Mucosa of rectum (tissue), 2 donors: Measurements from ENCODE around the gene IGSF5.

ENCODE experiments used
- H3K27ac ChIP-seq, 2 donors: one replicate each; pipeline ENCODE4 v1.7.0; 2013; ENCODE audit warnings: inconsistent platforms in 2 of 2, low read depth in 2 of 2, low read length in 2 of 2
- H3K27me3 ChIP-seq, 2 donors: one replicate each; pipeline ENCODE4 v1.7.0; 2013; ENCODE audit warnings: low read length in 2 of 2; ENCODE audit not compliant: control insufficient read depth in 2 of 2, insufficient read depth in 2 of 2
- H3K36me3 ChIP-seq, 2 donors: one replicate each; pipeline ENCODE4 v1.7.0; 2013; ENCODE audit warnings: low read length in 2 of 2; ENCODE audit not compliant: control insufficient read depth in 2 of 2, insufficient read depth in 2 of 2
- H3K4me1 ChIP-seq, 2 donors: one replicate each; pipeline ENCODE4 v1.7.0; 2013; ENCODE audit warnings: low read length in 2 of 2, mild to moderate bottlenecking in 1 of 2; ENCODE audit not compliant: control insufficient read depth in 2 of 2, insufficient read depth in 2 of 2
- H3K4me3 ChIP-seq, 2 donors: one replicate each; pipeline ENCODE4 v1.7.0; 2013; ENCODE audit warnings: low read length in 2 of 2
- H3K9ac ChIP-seq, 2 donors: one replicate each; pipeline ENCODE4 v1.7.0; 2013; ENCODE audit warnings: low read length in 2 of 2, low read depth in 1 of 2, mild to moderate bottlenecking in 1 of 2
- H3K9me3 ChIP-seq, 2 donors: one replicate each; pipeline ENCODE4 v1.7.0; 2013; ENCODE audit warnings: low read length in 2 of 2; ENCODE audit not compliant: control insufficient read depth in 2 of 2
- donor health status: healthy.
- donor health status: Normal muscosa, but diverticular disease.

The IGSF5 gene

DNA sequence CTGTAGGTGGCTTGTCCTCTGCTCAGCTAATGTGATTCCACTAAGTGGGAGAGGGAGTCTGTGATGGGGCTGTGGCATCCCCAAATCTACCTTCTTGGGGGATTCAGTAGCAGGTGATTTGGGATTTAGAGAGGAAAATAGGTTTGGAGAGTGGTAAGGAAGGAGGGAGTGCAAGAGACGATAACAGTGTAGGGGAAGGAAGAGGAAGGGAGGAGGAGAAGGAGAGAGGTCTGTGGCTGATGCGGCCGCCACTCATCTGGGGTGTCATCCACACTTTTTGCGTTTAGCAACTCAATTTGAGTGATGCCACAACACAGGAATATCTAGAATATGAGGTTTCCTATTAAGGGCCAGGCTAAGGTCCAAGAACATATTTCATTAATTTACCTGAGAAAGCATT is 98.5 kb downstream of the IGSF5 start:
- no peaks in the 10 kb centered on the region for H3K4me1 ChIP-seq
- no peaks in the 10 kb centered on the region for H3K36me3 ChIP-seq
- no peak overlapping the region for H3K27ac ChIP-seq
- no peak overlapping the region for H3K9ac ChIP-seq
- no peaks in the 10 kb centered on the region for H3K9me3 ChIP-seq
- H3K4me3 ChIP-seq, result no peak overlapping the region
- H3K27me3 ChIP-seq, result no peaks in the 10 kb centered on the region

DNA sequence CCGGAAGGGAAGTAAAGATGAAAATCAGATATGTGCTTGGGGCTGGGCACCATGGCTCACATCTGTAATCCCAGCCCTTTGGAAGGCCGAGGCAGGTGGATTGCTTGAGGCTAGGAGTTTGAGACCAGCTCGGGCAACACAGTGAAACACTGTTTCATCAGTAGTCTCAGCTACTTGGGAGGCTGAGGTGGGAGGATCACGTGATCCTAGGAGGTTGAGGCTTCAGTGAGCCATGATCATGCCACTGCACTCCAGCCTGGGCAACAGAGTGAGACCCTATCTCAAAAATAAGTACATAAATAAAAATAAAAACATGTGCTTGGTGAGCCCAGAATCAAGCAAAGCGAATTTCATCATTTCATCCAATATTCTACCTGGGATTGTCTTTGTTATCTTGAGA is 98.9 kb downstream of the IGSF5 start:
- no peaks in the 10 kb centered on the region for H3K4me1 ChIP-seq
- H3K4me3 ChIP-seq, result no peak overlapping the region
- no peaks in the 10 kb centered on the region for H3K36me3 ChIP-seq
- no peaks in the 10 kb centered on the region for H3K27me3 ChIP-seq
- no peaks in the 10 kb centered on the region for H3K9me3 ChIP-seq
- H3K9ac ChIP-seq, result no peak overlapping the region
- H3K27ac ChIP-seq, result no peak overlapping the region

DNA sequence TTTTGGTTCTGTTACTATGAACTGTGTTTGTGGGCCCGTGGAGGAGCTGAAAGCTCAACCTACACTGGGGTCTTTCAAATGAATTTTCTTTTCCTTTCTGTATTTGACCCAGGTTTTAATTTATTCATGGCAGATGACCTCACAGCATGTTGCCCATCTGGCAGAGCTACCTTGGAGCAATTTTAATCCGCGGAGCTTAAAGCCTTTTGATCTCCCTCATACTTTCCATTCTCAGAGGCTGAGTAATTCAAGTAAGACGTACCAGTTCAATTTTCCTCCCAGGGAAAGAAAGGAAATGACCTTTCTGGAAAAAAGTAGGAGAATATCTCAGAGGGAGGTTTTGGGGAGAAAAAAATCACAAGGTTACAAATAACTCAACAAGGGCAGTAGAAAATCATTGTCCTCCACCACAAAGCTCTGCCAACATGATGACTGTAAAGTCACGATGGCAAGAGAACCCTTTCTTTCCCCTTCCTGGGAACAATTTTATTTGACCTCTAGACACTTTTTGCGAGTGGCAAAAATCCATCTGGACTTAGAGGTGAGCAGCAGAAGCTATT is 100.7 kb downstream of the IGSF5 start:
- H3K9ac ChIP-seq, result no peak overlapping the region
- H3K27me3 ChIP-seq, result no peaks in the 10 kb centered on the region

DNA sequence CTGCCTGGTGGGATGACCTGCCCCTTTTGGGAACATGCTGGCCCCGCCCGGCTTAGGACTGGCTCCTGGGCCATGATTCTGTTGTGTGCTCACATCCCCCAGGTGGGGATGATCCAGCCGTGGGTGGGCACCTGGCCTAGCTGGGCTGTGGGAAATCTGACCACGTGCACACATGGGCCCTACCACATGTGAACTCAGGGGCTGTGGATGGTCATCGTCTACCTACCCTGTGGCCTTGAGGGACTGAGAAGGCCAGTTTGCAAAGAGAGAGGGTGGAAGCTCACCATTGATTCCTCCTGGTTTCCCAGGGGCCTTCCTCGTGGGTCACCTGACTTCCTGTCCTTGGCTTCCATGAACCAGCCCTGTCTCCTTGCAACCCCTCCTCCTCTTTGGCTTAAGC is 102.9 kb downstream of the IGSF5 start:
- H3K27ac ChIP-seq, result no peak overlapping the region
- no peak overlapping the region for H3K4me3 ChIP-seq
- no peaks in the 10 kb centered on the region for H3K4me1 ChIP-seq
- H3K36me3 ChIP-seq, result no peaks in the 10 kb centered on the region
- no peaks in the 10 kb centered on the region for H3K27me3 ChIP-seq
- no peak overlapping the region for H3K9ac ChIP-seq
- H3K9me3 ChIP-seq, result no peaks in the 10 kb centered on the region

More for the DNA sequence above, 100.7 kb downstream of the IGSF5 start:
- no peaks in the 10 kb centered on the region for H3K36me3 ChIP-seq
- H3K9me3 ChIP-seq, result no peaks in the 10 kb centered on the region
- no peak overlapping the region for H3K27ac ChIP-seq
- H3K4me3 ChIP-seq, result no peak overlapping the region
- H3K4me1 ChIP-seq, result no peaks in the 10 kb centered on the region

DNA sequence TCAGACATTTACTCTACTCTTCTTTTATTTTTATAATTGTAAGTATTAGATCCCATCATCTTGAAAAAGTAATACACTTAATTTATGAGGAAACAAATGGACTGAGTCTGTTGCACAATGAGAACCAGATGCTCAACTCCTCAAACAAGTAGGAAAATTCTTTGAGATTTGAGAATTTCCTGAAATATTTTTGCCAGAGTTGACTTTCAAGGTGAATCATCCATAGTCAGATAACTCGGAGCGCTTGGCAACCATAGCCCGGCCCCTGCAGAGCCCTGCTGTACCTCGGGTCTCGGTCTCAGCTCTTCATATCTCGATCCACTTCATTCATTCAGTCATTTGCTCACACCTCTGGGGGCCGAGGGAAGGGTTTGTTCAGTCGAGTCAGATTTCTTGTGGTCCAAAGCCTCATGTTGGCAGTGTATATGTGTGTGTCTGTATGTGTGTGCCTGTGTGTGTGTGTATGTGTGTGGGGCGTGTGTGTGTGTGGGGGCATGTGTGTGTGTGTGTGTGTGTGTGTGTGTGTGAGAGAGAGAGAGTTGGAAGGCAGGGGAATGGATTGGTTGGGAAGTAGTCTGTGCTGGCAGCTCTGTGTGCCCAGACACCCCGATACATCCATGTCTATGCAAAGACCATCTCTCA is 104.2 kb downstream of the IGSF5 start:
- Histone ChIP-seq H3K9ac (no peak overlapping the region), H3K36me3 (no peaks in the 10 kb centered on the region), H3K4me1 (no peaks in the 10 kb centered on the region), H3K9me3 (no peaks in the 10 kb centered on the region), H3K27me3 (no peaks in the 10 kb centered on the region), H3K27ac (no peak overlapping the region), H3K4me3 (no peak overlapping the region)

DNA sequence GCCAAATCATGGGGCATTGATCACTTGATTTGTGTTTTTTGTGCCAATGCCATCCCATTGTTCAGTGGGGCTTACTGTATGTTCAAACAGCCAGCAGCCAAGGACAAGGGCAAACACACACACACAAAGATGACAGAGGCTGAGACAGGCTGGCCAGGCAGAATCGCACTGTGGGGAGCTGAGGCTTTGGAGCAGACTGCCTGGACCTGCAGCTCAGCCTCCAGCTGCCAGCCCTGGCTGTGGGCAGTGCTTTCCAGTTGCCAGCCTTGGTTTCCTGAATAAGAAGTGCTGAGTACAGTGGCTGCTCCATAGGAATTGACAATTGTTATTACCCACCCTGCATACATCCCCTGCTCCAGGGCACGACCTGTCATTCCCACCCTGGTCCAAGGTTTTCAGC is 105.3 kb downstream of the IGSF5 start:
- Histone ChIP-seq H3K36me3 (no peaks in the 10 kb centered on the region), H3K4me1 (no peaks in the 10 kb centered on the region), H3K9ac (no peak overlapping the region), H3K9me3 (no peaks in the 10 kb centered on the region), H3K4me3 (no peak overlapping the region), H3K27ac (no peak overlapping the region), H3K27me3 (no peaks in the 10 kb centered on the region)

DNA sequence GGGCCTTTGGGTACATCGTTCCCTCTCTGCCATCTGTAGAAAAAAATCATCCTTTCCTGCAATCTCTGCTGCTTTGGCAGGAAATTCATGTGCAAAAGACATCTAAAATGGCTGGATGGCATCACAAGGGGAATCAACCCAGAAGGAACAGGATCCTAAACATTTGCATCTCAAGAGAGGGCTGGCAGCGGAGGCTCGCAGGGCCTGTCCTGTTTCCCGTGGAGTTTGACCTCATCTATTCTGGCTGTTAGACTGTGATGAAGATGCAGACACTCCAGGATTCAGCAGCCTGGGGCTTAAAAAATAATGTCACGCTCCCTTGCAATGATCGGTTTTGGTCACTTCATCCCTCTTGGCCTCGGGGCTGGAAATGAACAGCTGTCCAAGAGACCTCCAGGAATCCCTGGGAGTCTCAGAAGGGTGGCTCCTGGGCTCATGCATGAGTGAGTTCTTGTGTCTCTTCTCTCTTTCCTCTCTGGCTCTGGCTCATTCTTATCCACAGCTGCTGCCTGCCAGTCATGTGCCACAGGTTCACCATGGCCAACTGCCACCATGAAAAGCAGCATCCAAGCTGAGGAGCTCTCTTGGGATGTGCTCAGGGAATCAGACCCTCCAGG is 106.1 kb downstream of the IGSF5 start:
- Histone ChIP-seq H3K36me3 (no peaks in the 10 kb centered on the region), H3K27ac (no peak overlapping the region), H3K9me3 (no peaks in the 10 kb centered on the region), H3K4me1 (no peaks in the 10 kb centered on the region), H3K9ac (no peak overlapping the region), H3K4me3 (no peak overlapping the region), H3K27me3 (no peaks in the 10 kb centered on the region)
